Activated T-cell treated with anti-CD3 and anti-CD28 coated beads, Interleukin-2, amount 50 U/mL, for 4 hours (primary cell): ENCODE measurements around the gene VIT. TPM values are rescaled to one million over a fixed set of nuclear protein-coding genes. Genes with fewer than 3 reads are reported as not detected.
"Not testable (repeated sequence)": the region's sequence is repeated elsewhere in the genome, so short reads cannot be mapped to it uniquely, and the experiment has no call there.

Experiments
- ATAC-seq, 2 donors: fragments of 200-7000 bp; cut with Tn5 transposase; one replicate each; pipeline ENCODE4 v1.10.0; 2021
- DNase-seq: peaks from one replicate; pipeline ENCODE4 v3.0.0-alpha.2; 2020
- H3K27me3 Mint-ChIP-seq: one replicate; pipeline ENCODE4 v1.8.0; 2021; ENCODE audit warnings: low read depth, mixed read lengths
- H3K36me3 Mint-ChIP-seq: one replicate; pipeline ENCODE4 v1.8.0; 2022; ENCODE audit warnings: mixed read lengths; ENCODE audit not compliant: insufficient read depth
- H3K4me1 Mint-ChIP-seq: one replicate; pipeline ENCODE4 v1.8.0; 2021; ENCODE audit warnings: low read depth, mixed read lengths
- H3K4me3 Mint-ChIP-seq: one replicate; pipeline ENCODE4 v1.8.0; 2021; ENCODE audit warnings: mild to moderate bottlenecking, moderate library complexity, mixed read lengths
- H3K9me3 Mint-ChIP-seq: one replicate; pipeline ENCODE4 v1.8.0; 2021; ENCODE audit warnings: mixed read lengths
- total RNA-seq, 3 donors: library from RNA; stranded (reverse); gene quantifications; one replicate each; pipeline ENCODE4 v1.2.1, GENCODE V29; 2021

The VIT gene
- total RNA-seq, 3 donors from 2014 or later: not detected

GRCh38 chr2:36808386-36809068 lies 112.0 kb downstream of the VIT start:
- no peak overlapping the region for H3K4me3 Mint-ChIP-seq
- no peaks in the 10 kb centered on the region for H3K36me3 Mint-ChIP-seq
- H3K27me3 Mint-ChIP-seq: peaks cover 2% of the 10 kb centered on the region
- H3K9me3 Mint-ChIP-seq: no peaks in the 10 kb centered on the region
- ATAC-seq (no peak), DNase-seq (no peak)
- H3K4me1 Mint-ChIP-seq: peaks cover 3% of the 10 kb centered on the region

GRCh38 chr2:36809069-36809445 lies 112.5 kb downstream of the VIT start:
- peaks cover 2% of the 10 kb centered on the region for H3K27me3 Mint-ChIP-seq
- H3K4me3 Mint-ChIP-seq: no peak overlapping the region
- ATAC-seq (no peak), DNase-seq (no peak)
- peaks cover 3% of the 10 kb centered on the region for H3K4me1 Mint-ChIP-seq
- no peaks in the 10 kb centered on the region for H3K9me3 Mint-ChIP-seq
- no peaks in the 10 kb centered on the region for H3K36me3 Mint-ChIP-seq

DNA sequence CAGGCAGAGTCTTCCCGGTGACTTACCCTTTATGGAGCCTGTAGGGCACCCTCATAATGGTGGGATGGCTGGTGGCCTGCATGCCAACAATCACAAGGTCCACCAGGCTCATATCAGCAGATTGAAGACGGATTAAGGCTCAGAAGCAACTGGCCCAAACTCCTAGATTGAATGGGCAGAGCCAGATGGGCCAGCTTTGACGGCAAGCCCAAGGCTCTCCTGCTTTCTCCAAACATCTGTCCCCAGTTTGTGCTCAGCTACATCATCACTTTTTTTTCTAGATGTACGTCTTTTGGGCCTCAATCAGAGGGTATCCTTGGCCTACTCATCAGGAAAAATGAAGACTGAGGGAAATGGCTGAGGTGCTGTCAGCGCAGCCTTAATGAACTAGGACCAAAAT lies 114.6 kb downstream of the VIT start:
- Mint-ChIP-seq H3K36me3 (no peaks in the 10 kb centered on the region), H3K27me3 (peaks cover 2% of the 10 kb centered on the region), H3K9me3 (no peaks in the 10 kb centered on the region), H3K4me3 (no peak overlapping the region), H3K4me1 (no peaks in the 10 kb centered on the region)
- ATAC-seq (no peak), DNase-seq (no peak)

GRCh38 chr2:36812196-36812595 lies 115.7 kb downstream of the VIT start:
- Mint-ChIP-seq H3K27me3 (no peaks in the 10 kb centered on the region), H3K4me1 (no peaks in the 10 kb centered on the region), H3K36me3 (no peaks in the 10 kb centered on the region), H3K9me3 (no peaks in the 10 kb centered on the region), H3K4me3 (no peak overlapping the region)
- no peak for ATAC-seq
- DNase-seq: no peak

- ATAC-seq (no peak), DNase-seq (no peak)
- Mint-ChIP-seq H3K4me1 (no peaks in the 10 kb centered on the region), H3K36me3 (no peaks in the 10 kb centered on the region), H3K27me3 (no peaks in the 10 kb centered on the region), H3K9me3 (no peaks in the 10 kb centered on the region), H3K4me3 (no peak overlapping the region)
Observed at GRCh38 chr2:36818542-36818941, 122.0 kb downstream of the VIT start.

DNA sequence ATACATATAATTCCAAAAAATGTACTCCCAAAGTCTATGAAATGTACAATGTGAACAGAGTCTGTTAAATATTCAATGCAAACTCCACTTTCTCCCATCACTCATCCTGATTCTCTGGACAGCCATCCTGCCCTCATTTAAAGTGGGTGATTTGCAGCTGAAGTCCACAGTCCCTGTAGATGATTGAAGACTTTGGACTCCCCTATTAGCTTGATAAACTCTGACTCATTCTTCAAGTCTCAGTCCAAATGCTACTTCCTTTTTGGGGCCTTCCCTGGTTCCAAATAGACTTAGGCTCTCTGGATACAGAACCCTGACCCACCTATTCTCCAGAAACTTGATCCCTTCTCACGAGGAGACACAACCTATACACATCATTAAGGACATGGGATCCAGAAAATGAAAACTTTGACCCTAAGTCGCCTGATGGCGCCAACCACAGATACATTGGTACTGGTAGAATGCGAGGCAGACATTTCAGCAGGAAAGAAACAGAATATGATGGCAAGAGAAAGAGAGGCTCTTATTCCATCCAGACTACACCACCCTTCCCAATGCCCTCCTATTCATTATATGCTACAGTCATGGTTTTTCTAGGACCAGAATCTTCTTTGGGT lies 122.7 kb downstream of the VIT start:
- Mint-ChIP-seq H3K4me3 (no peak overlapping the region), H3K36me3 (no peaks in the 10 kb centered on the region), H3K4me1 (no peaks in the 10 kb centered on the region), H3K9me3 (no peaks in the 10 kb centered on the region), H3K27me3 (no peaks in the 10 kb centered on the region)
- DNase-seq (no peak), ATAC-seq (no peak)

DNA sequence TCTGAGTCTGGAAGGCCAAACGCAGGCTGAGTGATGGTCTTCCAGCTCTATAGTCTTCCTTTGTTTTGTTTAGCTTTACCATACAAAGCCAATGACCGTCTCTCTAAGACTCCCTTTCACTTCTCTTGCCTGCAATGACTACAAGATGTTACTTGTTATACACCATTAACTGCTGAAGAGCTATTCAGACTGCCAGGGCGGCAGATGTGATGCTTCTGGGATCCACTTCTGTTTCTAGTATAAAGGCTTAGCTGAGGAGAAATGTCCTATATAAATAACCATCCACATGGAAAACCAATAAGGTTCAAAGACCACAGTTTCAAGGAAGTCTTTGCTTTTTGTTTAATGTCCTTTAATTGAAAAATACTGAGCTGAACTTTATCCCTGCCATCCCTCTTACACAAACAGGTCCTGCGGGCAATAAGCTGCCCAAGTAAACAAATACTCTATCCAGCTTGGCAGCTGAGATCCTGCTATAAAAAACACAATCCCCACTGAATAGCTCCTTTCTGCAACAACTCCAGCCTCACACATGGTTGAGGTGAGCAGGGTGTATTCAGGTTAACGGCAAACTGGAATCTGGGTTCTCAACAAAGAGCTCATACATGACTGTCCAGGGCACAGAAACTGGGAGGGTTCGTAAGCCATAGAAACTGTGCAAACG lies 124.6 kb downstream of the VIT start:
- ATAC-seq: no peak
- H3K4me3 Mint-ChIP-seq: no peak overlapping the region

GRCh38 chr2:36823862-36824261 lies 127.4 kb downstream of the VIT start:
- Mint-ChIP-seq H3K36me3 (no peaks in the 10 kb centered on the region), H3K27me3 (peaks cover 5% of the 10 kb centered on the region), H3K4me3 (no peak overlapping the region)

More for the DNA sequence above, 124.6 kb downstream of the VIT start:
- no peak for DNase-seq
- H3K27me3 Mint-ChIP-seq: no peaks in the 10 kb centered on the region
- no peaks in the 10 kb centered on the region for H3K36me3 Mint-ChIP-seq
- no peaks in the 10 kb centered on the region for H3K4me1 Mint-ChIP-seq
- no peaks in the 10 kb centered on the region for H3K9me3 Mint-ChIP-seq

GRCh38 chr2:36824273-36824672 lies 127.8 kb downstream of the VIT start:
- H3K9me3 Mint-ChIP-seq: no peaks in the 10 kb centered on the region
- H3K27me3 Mint-ChIP-seq: peaks cover 7% of the 10 kb centered on the region
- ATAC-seq (no peak), DNase-seq (no peak)
- H3K36me3 Mint-ChIP-seq: no peaks in the 10 kb centered on the region
- no peaks in the 10 kb centered on the region for H3K4me1 Mint-ChIP-seq
- H3K4me3 Mint-ChIP-seq: no peak overlapping the region

More at GRCh38 chr2:36823862-36824261, 127.4 kb downstream of the VIT start:
- ATAC-seq (no peak), DNase-seq (no peak)
- Mint-ChIP-seq H3K4me1 (no peaks in the 10 kb centered on the region), H3K9me3 (no peaks in the 10 kb centered on the region)

GRCh38 chr2:36824683-36825082 lies 128.2 kb downstream of the VIT start:
- H3K4me3 Mint-ChIP-seq, H3K36me3 Mint-ChIP-seq, H3K9me3 Mint-ChIP-seq, DNase-seq, H3K4me1 Mint-ChIP-seq, H3K27me3 Mint-ChIP-seq, ATAC-seq: not testable (repeated sequence)

DNA sequence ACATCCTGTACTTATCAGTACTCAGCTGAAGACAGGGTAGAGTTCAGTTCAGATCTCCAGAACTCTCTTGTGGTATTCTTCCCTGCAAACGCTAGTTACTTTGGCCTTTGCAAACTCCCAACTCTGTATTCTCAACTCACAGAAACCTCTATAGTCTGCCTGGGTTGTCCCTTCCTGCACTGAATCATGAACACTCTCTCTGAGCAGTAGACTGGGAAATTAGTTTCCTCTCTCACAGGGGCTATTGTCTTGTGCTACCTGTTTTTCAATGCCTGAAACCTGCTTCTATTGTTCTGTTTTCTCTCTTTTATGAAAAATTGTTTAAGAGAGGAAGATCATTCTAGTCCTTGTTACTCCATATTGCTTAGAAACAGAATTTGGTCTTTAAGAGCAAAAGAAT lies 134.7 kb downstream of the VIT start:
- DNase-seq: no peak
- H3K4me3 Mint-ChIP-seq: no peak overlapping the region
- H3K36me3 Mint-ChIP-seq: no peaks in the 10 kb centered on the region
- peaks cover 9% of the 10 kb centered on the region for H3K4me1 Mint-ChIP-seq
- no peak for ATAC-seq
- H3K9me3 Mint-ChIP-seq: no peaks in the 10 kb centered on the region
- H3K27me3 Mint-ChIP-seq: peaks cover 8% of the 10 kb centered on the region

DNA sequence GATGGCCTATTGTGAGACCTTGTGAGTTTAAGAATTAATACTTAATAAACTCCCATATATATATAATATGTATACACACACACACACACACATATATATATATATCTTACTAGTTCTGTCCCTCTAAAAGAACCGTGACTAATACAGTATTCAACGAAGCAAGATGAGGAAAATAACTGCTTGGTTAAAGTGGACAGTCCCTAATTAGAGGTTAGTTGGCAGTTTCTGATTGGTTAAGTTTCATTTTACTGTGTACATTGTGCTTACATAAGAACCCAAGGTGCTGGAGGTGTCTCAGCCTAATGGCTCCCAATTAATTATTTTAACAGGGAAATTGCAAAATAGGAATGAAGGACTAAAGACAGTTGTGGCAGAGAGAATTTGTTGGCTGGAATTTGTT lies 137.7 kb downstream of the VIT start:
- DNase-seq (no peak), ATAC-seq (no peak)
- Mint-ChIP-seq H3K36me3 (no peaks in the 10 kb centered on the region), H3K4me1 (peaks cover 9% of the 10 kb centered on the region), H3K27me3 (peaks cover 2% of the 10 kb centered on the region), H3K9me3 (no peaks in the 10 kb centered on the region), H3K4me3 (no peak overlapping the region)

GRCh38 chr2:36834731-36835524 lies 138.4 kb downstream of the VIT start:
- Mint-ChIP-seq H3K9me3 (no peaks in the 10 kb centered on the region), H3K4me1 (peaks cover 9% of the 10 kb centered on the region), H3K27me3 (peaks cover 2% of the 10 kb centered on the region), H3K4me3 (no peak overlapping the region), H3K36me3 (no peaks in the 10 kb centered on the region)
- ATAC-seq (peak; percentile 43 to 46), DNase-seq (no peak)

GRCh38 chr2:36839976-36840617 lies 143.6 kb downstream of the VIT start:
- H3K4me1 Mint-ChIP-seq: peaks cover 4% of the 10 kb centered on the region
- H3K36me3 Mint-ChIP-seq: peaks cover 5% of the 10 kb centered on the region
- no peak for ATAC-seq
- no peaks in the 10 kb centered on the region for H3K27me3 Mint-ChIP-seq
- H3K9me3 Mint-ChIP-seq: no peaks in the 10 kb centered on the region
- H3K4me3 Mint-ChIP-seq: no peak overlapping the region
- no peak for DNase-seq
